ENCODE data around the gene MAP2K5. TPM values are rescaled to one million over a fixed set of nuclear protein-coding genes. Genes with fewer than 3 reads are reported as not detected.
A peak's percentile ranks its signal among the peaks of the same experiment; 100 is the strongest.

Gene MAP2K5
- total and polyA plus RNA-seq, 10 of the 15 experiments (the other 5 are each of a cell fraction or from before 2014, with no cell fraction given) = 1.3 to 19.4 (median 9.6) TPM

- TF ChIP-seq RB1 (IDR thresholded peaks at IDR 0.05; ENCODE audit: borderline replicate concordance) (peak; percentile 60; the same call in 1 of the 2 replicates), NFYA (IDR thresholded peaks at IDR 0.05; ENCODE audit: borderline replicate concordance, low read depth, low read length) (no peak), TCF3 (IDR thresholded peaks at IDR 0.05; ENCODE audit: borderline replicate concordance, insufficient read depth, low read depth, low read length) (no peak), WRNIP1 (IDR thresholded peaks at IDR 0.05; ENCODE audit: borderline replicate concordance, low read depth, low read length) (0 out of 2 replicates have a peak, but pooled peaks have one; percentile 34), IKZF1 (conservative IDR thresholded peaks at IDR 0.05) (peak; percentile 72), SMC3 (IDR thresholded peaks at IDR 0.05; ENCODE audit: borderline replicate concordance, low read length) (no peak), NR2F1 (conservative IDR thresholded peaks at IDR 0.05) (peak; percentile 76; the same call in 1 of the 2 replicates), ATF7 (IDR thresholded peaks at IDR 0.05; ENCODE audit: low read depth) (peak; percentile 91), KLF5 (IDR thresholded peaks at IDR 0.05; ENCODE audit: partially characterized antibody) (no peak), STAT3 (IDR thresholded peaks at IDR 0.05; ENCODE audit: low read depth, low read length) (no peak), YBX1 (IDR thresholded peaks at IDR 0.05) (no peak), MAX (IDR thresholded peaks at IDR 0.05; ENCODE audit: low read depth, low read length) (no peak), SIN3A (IDR thresholded peaks at IDR 0.05; ENCODE audit: low read depth, low read length) (no peak), SRF (IDR thresholded peaks at IDR 0.05; ENCODE audit: low read depth in 2 of 2, low read length in 2 of 2) (no peak), BMI1 (IDR thresholded peaks at IDR 0.05; ENCODE audit: borderline replicate concordance) (no peak), GABPA (IDR thresholded peaks at IDR 0.05; ENCODE audit: low read depth) (peak; percentile 52; the same call in 1 of the 2 replicates), SP1 (IDR thresholded peaks at IDR 0.05; ENCODE audit: low read depth, low read length) (no peak), PAX8 (IDR thresholded peaks at IDR 0.05) (no peak), TAF1 (IDR thresholded peaks at IDR 0.05; ENCODE audit: borderline replicate concordance, low read depth, low read length) (no peak), HDGF (IDR thresholded peaks at IDR 0.05) (no peak), BRCA1 (IDR thresholded peaks at IDR 0.05; ENCODE audit: low read depth, low read length) (no peak), ASH2L (IDR thresholded peaks at IDR 0.05; ENCODE audit: borderline replicate concordance, low read depth) (no peak), ETV6 (conservative IDR thresholded peaks at IDR 0.05 in 1 of 2, IDR thresholded peaks at IDR 0.05 in 1 of 2; ENCODE audit: borderline replicate concordance in 1 of 2, low read depth in 1 of 2) (peak in 1 of 2 experiments; percentile 41; a peak in 1 of 4 replicates), NFXL1 (IDR thresholded peaks at IDR 0.05; ENCODE audit: borderline replicate concordance) (no peak), TCF12 (IDR thresholded peaks at IDR 0.05; ENCODE audit: low read depth, low read length) (peak; percentile 68; the same call in 1 of the 2 replicates), LARP7 (IDR thresholded peaks at IDR 0.05) (no peak), NR2C1 (IDR thresholded peaks at IDR 0.05) (no peak)
- TF ChIP-seq, protein P1, sequence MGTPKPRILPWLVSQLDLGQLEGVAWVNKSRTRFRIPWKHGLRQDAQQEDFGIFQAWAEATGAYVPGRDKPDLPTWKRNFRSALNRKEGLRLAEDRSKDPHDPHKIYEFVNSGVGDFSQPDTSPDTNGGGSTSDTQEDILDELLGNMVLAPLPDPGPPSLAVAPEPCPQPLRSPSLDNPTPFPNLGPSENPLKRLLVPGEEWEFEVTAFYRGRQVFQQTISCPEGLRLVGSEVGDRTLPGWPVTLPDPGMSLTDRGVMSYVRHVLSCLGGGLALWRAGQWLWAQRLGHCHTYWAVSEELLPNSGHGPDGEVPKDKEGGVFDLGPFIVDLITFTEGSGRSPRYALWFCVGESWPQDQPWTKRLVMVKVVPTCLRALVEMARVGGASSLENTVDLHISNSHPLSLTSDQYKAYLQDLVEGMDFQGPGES (IDR thresholded peaks at IDR 0.05) = no peak
- TF ChIP-seq, protein P2, sequence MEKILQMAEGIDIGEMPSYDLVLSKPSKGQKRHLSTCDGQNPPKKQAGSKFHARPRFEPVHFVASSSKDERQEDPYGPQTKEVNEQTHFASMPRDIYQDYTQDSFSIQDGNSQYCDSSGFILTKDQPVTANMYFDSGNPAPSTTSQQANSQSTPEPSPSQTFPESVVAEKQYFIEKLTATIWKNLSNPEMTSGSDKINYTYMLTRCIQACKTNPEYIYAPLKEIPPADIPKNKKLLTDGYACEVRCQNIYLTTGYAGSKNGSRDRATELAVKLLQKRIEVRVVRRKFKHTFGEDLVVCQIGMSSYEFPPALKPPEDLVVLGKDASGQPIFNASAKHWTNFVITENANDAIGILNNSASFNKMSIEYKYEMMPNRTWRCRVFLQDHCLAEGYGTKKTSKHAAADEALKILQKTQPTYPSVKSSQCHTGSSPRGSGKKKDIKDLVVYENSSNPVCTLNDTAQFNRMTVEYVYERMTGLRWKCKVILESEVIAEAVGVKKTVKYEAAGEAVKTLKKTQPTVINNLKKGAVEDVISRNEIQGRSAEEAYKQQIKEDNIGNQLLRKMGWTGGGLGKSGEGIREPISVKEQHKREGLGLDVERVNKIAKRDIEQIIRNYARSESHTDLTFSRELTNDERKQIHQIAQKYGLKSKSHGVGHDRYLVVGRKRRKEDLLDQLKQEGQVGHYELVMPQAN (conservative IDR thresholded peaks at IDR 0.05) = no peak
These were observed 220.3 kb downstream of the MAP2K5 start (continued) for GRCh38 chr15:67762610-67763368.

Measured in GM12878 (cell line).